ENCODE results near the gene GPS1.
A peak's percentile ranks its signal among the peaks of the same experiment; 100 is the strongest.

GPS1 gene

GRCh38 chr17:82098169-82098938 is 46.7 kb downstream of the GPS1 start, which contains the start of gene FASN:
TSS of gene FASN (minus strand) at chr17:82098236. CDS start at chr17:82096445, 1,791 bp downstream.
- DNase-seq (ENCODE audit: low read depth) = peak; percentile 96
- peak within 1 kb of the TSS; percentile 72 for H3K4me3 ChIP-seq (replicated peaks; ENCODE audit: low read depth, low read length)
- peak; percentile 29 for TF ChIP-seq CTCF (IDR thresholded peaks at IDR 0.05; ENCODE audit: low read length, missing control alignments)

DNA sequence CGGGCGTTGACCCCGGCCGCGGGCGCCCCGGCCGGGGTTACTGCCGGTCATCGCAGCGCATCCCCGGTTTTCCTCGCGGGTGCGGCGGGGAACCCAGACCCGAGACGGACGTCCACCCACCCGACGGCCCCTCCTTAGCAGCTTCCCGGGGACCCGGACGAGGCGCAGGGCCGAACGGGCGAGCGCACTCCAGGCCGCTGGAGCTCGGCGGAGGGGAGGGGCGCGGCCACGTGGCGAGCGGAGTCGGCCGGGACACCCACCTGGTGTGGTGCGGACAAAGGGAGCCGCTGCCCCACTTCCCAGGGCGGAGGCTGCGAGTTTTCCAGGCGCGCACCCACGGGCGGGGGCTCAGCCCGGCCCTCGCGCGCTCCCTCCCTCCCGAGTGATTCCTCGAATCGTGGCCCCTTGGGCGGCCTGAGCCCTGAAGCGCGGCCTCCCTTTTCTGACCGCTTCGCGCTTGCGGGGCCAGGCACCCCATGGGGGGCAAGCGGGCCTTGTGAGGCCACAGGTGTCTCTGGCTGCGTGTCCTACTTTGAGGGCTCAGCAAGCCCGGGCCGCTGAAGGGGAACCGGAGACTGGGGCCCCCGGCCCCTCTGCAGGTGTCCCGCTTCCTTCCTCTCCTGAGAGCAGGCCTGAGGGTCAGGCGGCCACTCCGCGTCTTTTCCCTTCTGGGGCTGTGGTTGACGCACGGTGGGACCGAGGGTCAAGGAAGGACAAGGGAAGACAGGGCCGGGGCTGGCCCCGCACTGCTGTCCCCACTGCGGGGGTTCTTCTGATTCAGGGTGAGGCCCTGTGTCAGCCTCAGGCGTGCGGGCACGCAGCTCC is 47.5 kb downstream of the GPS1 start:
- peak overlapping the region; percentile 52 for H3K4me3 ChIP-seq (replicated peaks; ENCODE audit: low read depth, low read length)
- DNase-seq (ENCODE audit: low read depth) = no peak
- TF ChIP-seq CTCF (IDR thresholded peaks at IDR 0.05; ENCODE audit: low read length, missing control alignments) = no peak

GRCh38 chr17:82100502-82101298 is 49.0 kb downstream of the GPS1 start:
- no peak for TF ChIP-seq CTCF (IDR thresholded peaks at IDR 0.05; ENCODE audit: low read length, missing control alignments)
- H3K4me3 ChIP-seq (replicated peaks; ENCODE audit: low read depth, low read length) = no peak overlapping the region
- DNase-seq (ENCODE audit: low read depth) = no peak

DNA sequence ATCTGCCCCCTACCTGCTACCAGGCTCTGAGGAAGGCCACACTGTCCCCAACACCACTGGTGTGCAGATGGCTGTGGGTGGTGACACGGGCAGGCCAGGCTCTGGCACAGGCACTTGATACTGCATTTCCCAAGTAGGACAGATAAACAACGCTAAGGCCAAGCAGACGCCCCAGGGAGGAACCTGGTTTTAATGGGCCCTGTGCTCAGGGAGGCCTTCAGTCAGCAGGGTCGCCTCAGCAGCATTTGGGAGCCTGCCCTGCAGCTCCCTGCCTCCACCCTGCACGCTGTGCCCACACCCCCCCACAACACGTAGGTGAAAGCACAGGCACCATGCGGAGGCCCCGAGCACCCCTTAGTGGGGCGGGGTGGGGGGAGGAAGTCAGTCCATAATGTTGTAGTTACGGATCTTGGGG is 49.6 kb downstream of the GPS1 start:
- no peak overlapping the region for H3K4me3 ChIP-seq (replicated peaks; ENCODE audit: low read depth, low read length)
- TF ChIP-seq CTCF (IDR thresholded peaks at IDR 0.05; ENCODE audit: low read length, missing control alignments) = no peak
- DNase-seq (ENCODE audit: low read depth) = no peak

- DNase-seq (ENCODE audit: low read depth) = no peak
- no peak overlapping the region for H3K4me3 ChIP-seq (replicated peaks; ENCODE audit: low read depth, low read length)
- no peak for TF ChIP-seq CTCF (IDR thresholded peaks at IDR 0.05; ENCODE audit: low read length, missing control alignments)
These were observed 50.3 kb downstream of the GPS1 start for GRCh38 chr17:82101767-82102679.

All from fibroblast of pulmonary artery (primary cell).